Erythroblast (primary cell): ENCODE results near the gene CFAP20DC.

Experiments
- GATA1 ChIP-seq: IDR thresholded peaks from 2 replicates; pipeline ENCODE4 v1.6.1; 2011; ENCODE audit warnings: low read depth, mild to moderate bottlenecking, control low read depth, low read length, moderate library complexity
- POLR2A ChIP-seq: IDR thresholded peaks from 2 replicates; pipeline ENCODE4 v1.6.1; 2011; ENCODE audit warnings: mild to moderate bottlenecking, low read length

DNA sequence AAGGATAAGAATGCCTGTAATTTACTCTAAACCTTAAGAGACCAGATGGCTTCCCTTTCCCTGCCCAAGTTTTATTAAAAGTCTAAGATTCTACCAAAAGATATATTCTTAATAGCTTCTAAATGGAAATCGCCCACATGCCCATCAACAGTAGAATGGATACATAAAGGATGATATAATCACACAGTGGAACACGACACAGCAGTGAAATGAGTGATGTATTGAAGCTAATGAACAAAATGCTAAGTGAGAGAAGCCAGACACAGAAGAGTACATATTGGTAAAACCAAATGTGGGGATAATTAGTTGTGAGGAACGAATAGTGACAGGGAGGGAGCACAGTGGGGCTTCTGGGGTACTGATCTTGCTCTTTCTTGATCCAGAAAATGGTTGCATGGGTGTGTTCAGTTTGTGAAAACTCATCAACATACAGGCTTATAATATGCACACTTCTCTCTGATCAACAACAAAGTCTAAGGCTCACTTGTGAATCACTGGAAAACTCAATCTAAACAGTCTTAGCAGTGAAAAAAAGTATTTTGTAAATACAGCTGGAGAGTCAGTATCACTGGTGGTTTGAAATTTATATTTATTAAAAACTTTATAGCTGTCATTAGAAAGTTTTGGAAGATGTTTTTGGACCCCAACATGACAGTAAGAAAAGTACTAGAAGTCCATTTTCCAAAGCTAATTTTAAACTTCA lies 212.5 kb downstream of the CFAP20DC start:
- no peak for TF ChIP-seq POLR2A
- no peak for TF ChIP-seq GATA1
